Astrocyte of the spinal cord (primary cell): ENCODE results near the gene COPS7A.
"Not testable (repeated sequence)": the region's sequence is repeated elsewhere in the genome, so short reads cannot be mapped to it uniquely, and the experiment has no call there.

Experiments used
- DNase-seq: peaks from one replicate; pipeline ENCODE4 v3.0.0; 2011; ENCODE audit warnings: low read depth, low spot score
- H3K4me3 ChIP-seq: 2 replicates; pipeline ENCODE4 v1.5.1; 2011; ENCODE audit warnings: low read depth, mild to moderate bottlenecking, low read length, moderate library complexity
- CTCF ChIP-seq: IDR thresholded peaks from 2 replicates; pipeline ENCODE4 v1.5.1; 2012; ENCODE audit warnings: low read depth, mild to moderate bottlenecking, low read length, inconsistent platforms
- in situ Hi-C: cut with HindIII; loops from 2 replicates; pipeline ENCODE4 v1.10.0; 2017; ENCODE audit warnings: low sequenced_read_pairs

COPS7A gene

GRCh38 chr12:6701078-6701768 is 22.6 kb upstream of the COPS7A start:
- peak overlapping the region; percentile 31 for H3K4me3 ChIP-seq
- TF ChIP-seq CTCF: no peak
- in situ Hi-C loops: no loop called here
- no peak for DNase-seq

GRCh38 chr12:6703631-6704030 is 20.2 kb upstream of the COPS7A start:
- DNase-seq: no peak
- TF ChIP-seq CTCF: no peak
- in situ Hi-C loops: no loop called here
- no peak overlapping the region for H3K4me3 ChIP-seq

- in situ Hi-C loops, DNase-seq, H3K4me3 ChIP-seq: not testable (repeated sequence)
These were observed 15.5 kb upstream of the COPS7A start for GRCh38 chr12:6708351-6708750.

- H3K4me3 ChIP-seq: no peak overlapping the region
- no peak for TF ChIP-seq CTCF
- DNase-seq: no peak
- in situ Hi-C loops: no loop called here
These were observed 14.9 kb upstream of the COPS7A start for GRCh38 chr12:6708960-6709394.

GRCh38 chr12:6716031-6716873 is 7.6 kb upstream of the COPS7A start:
- in situ Hi-C loops, DNase-seq, H3K4me3 ChIP-seq: not testable (repeated sequence)

GRCh38 chr12:6716874-6717437 is 6.9 kb upstream of the COPS7A start:
- in situ Hi-C loops: no loop called here
- no peak for DNase-seq
- TF ChIP-seq CTCF: no peak
- H3K4me3 ChIP-seq: no peak overlapping the region

- no peak overlapping the region for H3K4me3 ChIP-seq
- in situ Hi-C loops: no loop called here
- DNase-seq: no peak
- TF ChIP-seq CTCF: no peak
These were observed 983 bp upstream of the COPS7A start for GRCh38 chr12:6722863-6723262.
